Suprapubic skin (tissue), 4 donors: ENCODE results near the gene RNF130. TPM values are rescaled to one million over a fixed set of nuclear protein-coding genes. Genes with fewer than 3 reads are reported as not detected.

Experiments
- DNase-seq, 2 donors: peaks; one replicate each; pipeline ENCODE4 v3.0.0-alpha.2; 2019; ENCODE audit warnings: low spot score in 2 of 2
- H3K27ac ChIP-seq: fragments of 200-600 bp; sonication (generic); one replicate; pipeline ENCODE4 v1.5.1; 2019
- H3K27me3 ChIP-seq: fragments of 200-600 bp; sonication (generic); one replicate; pipeline ENCODE4 v1.5.1; 2019
- H3K36me3 ChIP-seq: fragments of 200-600 bp; sonication (generic); one replicate; pipeline ENCODE4 v1.5.1; 2019
- H3K4me1 ChIP-seq: fragments of 200-600 bp; sonication (generic); one replicate; pipeline ENCODE4 v1.5.1; 2019
- H3K4me3 ChIP-seq: fragments of 200-600 bp; sonication (generic); one replicate; pipeline ENCODE4 v1.5.1; 2019; ENCODE audit warnings: mild to moderate bottlenecking
- H3K9me3 ChIP-seq: fragments of 200-600 bp; sonication (generic); one replicate; pipeline ENCODE4 v1.5.1; 2019
- EP300 ChIP-seq: sonication (generic); formaldehyde crosslinking; IDR thresholded peaks from one replicate; pipeline ENCODE4 v1.6.1; 2017; ENCODE audit warnings: antibody characterized with exemption
- POLR2A ChIP-seq, 2 donors: fragments of 450-650 bp; IDR thresholded peaks; one replicate each; pipeline ENCODE4 v1.6.1; 2017; ENCODE audit warnings: antibody characterized with exemption in 2 of 2, mild to moderate bottlenecking in 2 of 2, moderate library complexity in 2 of 2
- POLR2AphosphoS5 ChIP-seq, 3 donors: sonication (generic); formaldehyde crosslinking; IDR thresholded peaks; one replicate each; pipeline ENCODE4 v1.6.1; 2017; ENCODE audit warnings: antibody characterized with exemption in 3 of 3
- WGBS: methylation state at CpG from one replicate; pipeline ENCODE4 v1.1.5; 2018; 5-methylcytosine and 5-hydroxymethylcytosine counted together
- total RNA-seq, 4 donors: library from RNA; depleted of rRNA; stranded (reverse); fragments of >200 nt; gene quantifications; one replicate each; pipeline ENCODE4 v1.1.0, GENCODE V29; 2016
- TF ChIP-seq, protein P1 (sequence below), 2 donors: fragments of 200-600 bp in 1 of 2; fragments of 450-650 bp in 1 of 2; sonication (generic) in 1 of 2; IDR thresholded peaks; one replicate each; pipeline ENCODE4 v1.5.1; 2016 to 2019; ENCODE audit warnings: antibody characterized with exemption in 2 of 2, mild to moderate bottlenecking in 1 of 2, moderate library complexity in 1 of 2

RNF130 gene
- total RNA-seq, 4 donors from 2014 or later = 24.8 to 37.2 (median 29.8) TPM

- peaks cover 7% of the 10 kb centered on the region for H3K9me3 ChIP-seq
- DNase-seq = peak in 1 of 2 donors; percentile 62
Observed at GRCh38 chr5:180109920-180110319, 38.4 kb upstream of the RNF130 start.

GRCh38 chr5:180107005-180107404, 35.4 kb upstream of the RNF130 start:
- WGBS = 100% methylated on average over 1 of the region's 1 CpG
- Histone ChIP-seq H3K9me3 (peaks cover 7% of the 10 kb centered on the region), H3K4me3 (no peak overlapping the region), H3K27ac (no peak overlapping the region), H3K36me3 (no peaks in the 10 kb centered on the region), H3K4me1 (no peaks in the 10 kb centered on the region), H3K27me3 (peaks cover under 1% of the 10 kb centered on the region)
- DNase-seq = no peak
- no peak for TF ChIP-seq EP300
- no peak for TF ChIP-seq POLR2AphosphoS5 (IDR thresholded peaks at IDR 0.05)
- TF ChIP-seq, protein P1, sequence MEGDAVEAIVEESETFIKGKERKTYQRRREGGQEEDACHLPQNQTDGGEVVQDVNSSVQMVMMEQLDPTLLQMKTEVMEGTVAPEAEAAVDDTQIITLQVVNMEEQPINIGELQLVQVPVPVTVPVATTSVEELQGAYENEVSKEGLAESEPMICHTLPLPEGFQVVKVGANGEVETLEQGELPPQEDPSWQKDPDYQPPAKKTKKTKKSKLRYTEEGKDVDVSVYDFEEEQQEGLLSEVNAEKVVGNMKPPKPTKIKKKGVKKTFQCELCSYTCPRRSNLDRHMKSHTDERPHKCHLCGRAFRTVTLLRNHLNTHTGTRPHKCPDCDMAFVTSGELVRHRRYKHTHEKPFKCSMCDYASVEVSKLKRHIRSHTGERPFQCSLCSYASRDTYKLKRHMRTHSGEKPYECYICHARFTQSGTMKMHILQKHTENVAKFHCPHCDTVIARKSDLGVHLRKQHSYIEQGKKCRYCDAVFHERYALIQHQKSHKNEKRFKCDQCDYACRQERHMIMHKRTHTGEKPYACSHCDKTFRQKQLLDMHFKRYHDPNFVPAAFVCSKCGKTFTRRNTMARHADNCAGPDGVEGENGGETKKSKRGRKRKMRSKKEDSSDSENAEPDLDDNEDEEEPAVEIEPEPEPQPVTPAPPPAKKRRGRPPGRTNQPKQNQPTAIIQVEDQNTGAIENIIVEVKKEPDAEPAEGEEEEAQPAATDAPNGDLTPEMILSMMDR (IDR thresholded peaks at IDR 0.05) = no peak
- TF ChIP-seq POLR2A (IDR thresholded peaks at IDR 0.05) = no peak

More at GRCh38 chr5:180109920-180110319, 38.4 kb upstream of the RNF130 start:
- Histone ChIP-seq H3K27me3 (peaks cover 4% of the 10 kb centered on the region), H3K27ac (no peak overlapping the region), H3K36me3 (no peaks in the 10 kb centered on the region), H3K4me1 (no peaks in the 10 kb centered on the region), H3K4me3 (no peak overlapping the region)
- TF ChIP-seq EP300 = no peak
- no peak for TF ChIP-seq POLR2AphosphoS5 (IDR thresholded peaks at IDR 0.05)
- TF ChIP-seq POLR2A (IDR thresholded peaks at IDR 0.05) = no peak
- TF ChIP-seq, protein P1 (IDR thresholded peaks at IDR 0.05) = no peak
- 70% methylated on average over 9 of the region's 9 CpGs for WGBS

- peak in 1 of 2 donors; percentile 13 for DNase-seq
- Histone ChIP-seq H3K9me3 (peaks cover 7% of the 10 kb centered on the region), H3K27ac (no peak overlapping the region), H3K4me3 (no peak overlapping the region), H3K36me3 (no peaks in the 10 kb centered on the region), H3K4me1 (no peaks in the 10 kb centered on the region), H3K27me3 (no peaks in the 10 kb centered on the region)
- whole genome bisulfite sequencing = 84% methylated on average over 5 of the region's 5 CpGs
- TF ChIP-seq POLR2A (IDR thresholded peaks at IDR 0.05) = no peak
- TF ChIP-seq, protein P1 (IDR thresholded peaks at IDR 0.05) = no peak
- TF ChIP-seq EP300 = no peak
- TF ChIP-seq POLR2AphosphoS5 (IDR thresholded peaks at IDR 0.05) = no peak
Observed at GRCh38 chr5:180105827-180106312, 34.3 kb upstream of the RNF130 start.

DNA sequence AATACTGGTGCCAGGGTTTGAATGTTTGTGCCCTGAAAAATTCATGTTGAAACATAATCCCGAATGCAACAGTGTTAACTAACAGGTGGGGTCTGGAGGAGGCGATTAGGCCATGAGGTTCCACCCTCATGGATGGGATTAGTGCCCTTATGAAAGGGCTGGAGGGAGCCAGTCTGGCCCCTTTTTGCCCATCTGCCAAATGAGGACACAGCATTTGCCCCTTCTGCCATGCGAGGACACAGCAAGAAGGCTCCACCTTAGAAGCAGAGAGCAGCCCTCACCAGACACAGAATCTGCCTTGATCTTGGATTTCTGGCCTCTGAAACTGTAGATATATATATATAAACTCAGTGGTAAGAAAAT, 32.6 kb upstream of the RNF130 start:
- Histone ChIP-seq H3K4me1 (no peaks in the 10 kb centered on the region), H3K4me3 (no peak overlapping the region), H3K36me3 (no peaks in the 10 kb centered on the region), H3K27ac (no peak overlapping the region), H3K9me3 (peaks cover 7% of the 10 kb centered on the region), H3K27me3 (no peaks in the 10 kb centered on the region)
- WGBS = 93% methylated on average over 3 of the region's 3 CpGs
- peak in 1 of 2 donors; percentile 38 for DNase-seq
- TF ChIP-seq POLR2A (IDR thresholded peaks at IDR 0.05) (no peak), POLR2AphosphoS5 (IDR thresholded peaks at IDR 0.05) (no peak), EP300 (no peak)
- TF ChIP-seq, protein P1 (IDR thresholded peaks at IDR 0.05) = no peak

- Histone ChIP-seq H3K4me3 (no peak overlapping the region), H3K27ac (no peak overlapping the region), H3K9me3 (peaks cover 7% of the 10 kb centered on the region), H3K36me3 (no peaks in the 10 kb centered on the region), H3K4me1 (no peaks in the 10 kb centered on the region), H3K27me3 (no peaks in the 10 kb centered on the region)
- WGBS = 83% methylated on average over 6 of the region's 6 CpGs
- DNase-seq = no peak
- TF ChIP-seq EP300 = no peak
- TF ChIP-seq POLR2AphosphoS5 (IDR thresholded peaks at IDR 0.05) = no peak
- no peak for TF ChIP-seq POLR2A (IDR thresholded peaks at IDR 0.05)
- TF ChIP-seq, protein P1 (IDR thresholded peaks at IDR 0.05) = no peak
Observed at GRCh38 chr5:180103487-180104167, 32.1 kb upstream of the RNF130 start.
